ENCODE measurements around the gene KCND3. TPM values are rescaled to one million over a fixed set of nuclear protein-coding genes. Genes with fewer than 3 reads are reported as not detected.

The KCND3 gene
- total and polyA plus RNA-seq, 2 donors (not counting 3 experiments of a cell fraction or from before 2014, with no cell fraction given): 0.03 TPM; not detected in 1

DNA sequence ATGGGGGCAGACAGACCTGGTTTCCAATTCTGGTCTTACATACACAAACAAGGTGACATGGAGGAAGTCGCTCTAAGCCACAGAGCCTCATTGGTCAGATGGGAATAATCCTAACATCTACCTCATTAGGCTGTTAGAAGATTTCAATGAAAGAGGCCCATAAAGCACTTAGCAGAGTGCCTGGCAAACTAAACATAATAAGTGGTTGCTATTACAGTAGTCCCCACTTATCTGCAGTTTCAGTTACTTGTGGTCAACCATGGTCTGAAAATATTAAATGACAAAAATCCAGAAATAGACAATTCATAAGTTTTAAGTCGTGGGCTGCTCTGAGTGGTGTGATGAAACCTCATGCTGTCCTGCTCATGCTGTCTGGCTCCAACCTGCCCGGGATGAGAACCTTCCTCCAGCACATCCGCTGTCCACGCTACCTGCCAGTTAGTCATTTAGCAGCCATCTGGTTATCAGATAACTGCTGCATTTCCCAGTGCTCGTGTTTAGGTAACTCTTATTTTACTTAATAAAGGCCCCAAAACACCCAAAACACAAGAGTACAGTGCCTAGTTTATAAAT lies 121.5 kb downstream of the KCND3 start:
- Histone ChIP-seq H3K4me3 (replicated peaks in 1 of 3; ENCODE audit: insufficient read depth in 1 of 3, low read depth in 1 of 3, low read length in 3 of 3) (no peak overlapping the region), H3K36me3 (ENCODE audit: control insufficient read depth in 2 of 2, extremely low read depth in 1 of 2, insufficient read depth in 2 of 2, low read length in 2 of 2) (no peaks in the 10 kb centered on the region), H3K4me2 (ENCODE audit: insufficient read depth, low read length) (no peak overlapping the region), H3K79me2 (ENCODE audit: control insufficient read depth, insufficient read depth, low read length) (no peaks in the 10 kb centered on the region), H3K9me3 (replicated peaks; ENCODE audit: control insufficient read depth, insufficient read depth, low read length) (no peaks in the 10 kb centered on the region), H3K9ac (replicated peaks; ENCODE audit: extremely low read depth, insufficient read depth, low read length) (no peak overlapping the region), H4K20me1 (replicated peaks; ENCODE audit: control insufficient read depth, extremely low read depth, insufficient read depth, low read length) (no peaks in the 10 kb centered on the region), H3K27ac (ENCODE audit: insufficient read depth, low read depth, low read length) (no peak overlapping the region), H3K9me1 (replicated peaks; ENCODE audit: control insufficient read depth, extremely low read depth, insufficient read depth, low read length) (no peaks in the 10 kb centered on the region), H3K4me1 (ENCODE audit: control insufficient read depth, extremely low read depth, insufficient read depth, low read length) (no peaks in the 10 kb centered on the region), H3K27me3 (ENCODE audit: control insufficient read depth in 2 of 2, insufficient read depth in 2 of 2, low read length in 2 of 2) (peaks cover 0 to 2% of the 10 kb centered on the region in 2 experiments), H2AFZ (ENCODE audit: low read depth, low read length) (no peak overlapping the region)
- dilution Hi-C loops (cut with MboI; ENCODE audit: extremely low pct_ligation_motif_present, low sequenced_read_pairs) (no loop called here), intact Hi-C loops (cut with micrococcal nuclease) (no loop called here)
- DNase-seq (ENCODE audit: low read depth, low spot score): no peak
- BruUV-seq (replicated peaks): no TSS peak
- POLR2A ChIA-PET: no interaction called here
- FAIRE-seq: no peak
- no peak for TF ChIP-seq JUN (IDR thresholded peaks at IDR 0.05; ENCODE audit: borderline replicate concordance, insufficient read depth, insufficient read length, low read depth)
- TF ChIP-seq, protein P1, sequence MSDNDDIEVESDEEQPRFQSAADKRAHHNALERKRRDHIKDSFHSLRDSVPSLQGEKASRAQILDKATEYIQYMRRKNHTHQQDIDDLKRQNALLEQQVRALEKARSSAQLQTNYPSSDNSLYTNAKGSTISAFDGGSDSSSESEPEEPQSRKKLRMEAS (IDR thresholded peaks at IDR 0.05; ENCODE audit: insufficient read depth, insufficient read length): no peak
- TF ChIP-seq, protein P2, sequence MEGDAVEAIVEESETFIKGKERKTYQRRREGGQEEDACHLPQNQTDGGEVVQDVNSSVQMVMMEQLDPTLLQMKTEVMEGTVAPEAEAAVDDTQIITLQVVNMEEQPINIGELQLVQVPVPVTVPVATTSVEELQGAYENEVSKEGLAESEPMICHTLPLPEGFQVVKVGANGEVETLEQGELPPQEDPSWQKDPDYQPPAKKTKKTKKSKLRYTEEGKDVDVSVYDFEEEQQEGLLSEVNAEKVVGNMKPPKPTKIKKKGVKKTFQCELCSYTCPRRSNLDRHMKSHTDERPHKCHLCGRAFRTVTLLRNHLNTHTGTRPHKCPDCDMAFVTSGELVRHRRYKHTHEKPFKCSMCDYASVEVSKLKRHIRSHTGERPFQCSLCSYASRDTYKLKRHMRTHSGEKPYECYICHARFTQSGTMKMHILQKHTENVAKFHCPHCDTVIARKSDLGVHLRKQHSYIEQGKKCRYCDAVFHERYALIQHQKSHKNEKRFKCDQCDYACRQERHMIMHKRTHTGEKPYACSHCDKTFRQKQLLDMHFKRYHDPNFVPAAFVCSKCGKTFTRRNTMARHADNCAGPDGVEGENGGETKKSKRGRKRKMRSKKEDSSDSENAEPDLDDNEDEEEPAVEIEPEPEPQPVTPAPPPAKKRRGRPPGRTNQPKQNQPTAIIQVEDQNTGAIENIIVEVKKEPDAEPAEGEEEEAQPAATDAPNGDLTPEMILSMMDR (IDR thresholded peaks at IDR 0.05; ENCODE audit: extremely low read depth in 1 of 2, insufficient read depth in 1 of 2, low read depth in 1 of 2, low read length in 2 of 2): no peak
- TF ChIP-seq FOS (IDR thresholded peaks at IDR 0.05; ENCODE audit: borderline replicate concordance, insufficient read depth, low read length): no peak
- no peak for TF ChIP-seq POLR2A (IDR thresholded peaks at IDR 0.05; ENCODE audit: low read depth, low read length)
- no peak for TF ChIP-seq POLR2AphosphoS5 (IDR thresholded peaks at IDR 0.05; ENCODE audit: insufficient read depth, low read depth, low read length)
- no peak for TF ChIP-seq MYC (IDR thresholded peaks at IDR 0.05; ENCODE audit: low read depth, low read length)
- no peak for TF ChIP-seq GATA2 (IDR thresholded peaks at IDR 0.05; ENCODE audit: insufficient read depth, insufficient read length, low read depth, low read length)
- no peak for TF ChIP-seq EZH2 (IDR thresholded peaks at IDR 0.05; ENCODE audit: borderline replicate concordance, low read depth, low read length, severe bottlenecking)
- CTCF ChIA-PET: no interaction called here

All from endothelial cell of umbilical vein (primary cell).